PC-9 (cell line): ENCODE data around the gene SGMS2.

Experiments
- EZH2 ChIP-seq: fragments of 200-600 bp; sonication (generic); IDR thresholded peaks from 2 replicates; pipeline ENCODE4 v1.8.0; 2017; ENCODE audit warnings: antibody characterized with exemption, low read depth
- TF ChIP-seq, protein P1 (sequence below): fragments of 200-600 bp; sonication (generic); conservative IDR thresholded peaks from 2 replicates; pipeline ENCODE4 v1.6.1; 2017; ENCODE audit warnings: mixed run types, antibody characterized with exemption, mild to moderate bottlenecking, moderate library complexity

DNA sequence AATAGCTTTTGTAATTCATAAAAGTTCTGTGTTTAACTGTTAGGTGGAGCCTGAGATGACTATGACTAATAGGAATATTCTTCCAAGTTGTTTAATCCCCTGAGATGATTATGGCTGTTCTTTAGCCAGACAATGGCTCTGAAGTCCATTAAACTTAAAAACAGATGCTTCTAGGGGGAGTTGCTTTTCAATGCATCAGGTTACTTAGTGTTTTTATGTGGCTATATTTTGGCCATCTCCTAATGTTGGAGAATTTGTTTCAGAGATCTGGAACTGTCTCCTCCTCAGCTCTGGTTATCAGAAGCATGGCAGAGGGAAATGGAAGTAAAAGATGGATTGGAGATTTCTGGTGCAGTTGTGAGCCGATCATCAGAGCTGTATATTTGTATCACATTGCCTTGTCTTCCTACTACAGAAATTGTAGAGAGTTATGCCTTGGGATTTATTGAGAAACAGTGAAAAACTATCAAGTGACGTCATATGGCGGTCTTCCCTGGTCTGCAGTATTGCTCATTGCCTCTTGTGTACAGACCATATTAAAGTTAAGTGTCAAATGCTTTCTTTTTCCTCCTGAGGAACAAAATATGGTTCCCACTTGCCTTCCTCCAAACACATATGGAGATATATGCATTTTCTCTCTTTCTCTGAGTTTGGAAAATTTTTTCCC lies 29.8 kb downstream of the SGMS2 start:
- TF ChIP-seq, protein P1, sequence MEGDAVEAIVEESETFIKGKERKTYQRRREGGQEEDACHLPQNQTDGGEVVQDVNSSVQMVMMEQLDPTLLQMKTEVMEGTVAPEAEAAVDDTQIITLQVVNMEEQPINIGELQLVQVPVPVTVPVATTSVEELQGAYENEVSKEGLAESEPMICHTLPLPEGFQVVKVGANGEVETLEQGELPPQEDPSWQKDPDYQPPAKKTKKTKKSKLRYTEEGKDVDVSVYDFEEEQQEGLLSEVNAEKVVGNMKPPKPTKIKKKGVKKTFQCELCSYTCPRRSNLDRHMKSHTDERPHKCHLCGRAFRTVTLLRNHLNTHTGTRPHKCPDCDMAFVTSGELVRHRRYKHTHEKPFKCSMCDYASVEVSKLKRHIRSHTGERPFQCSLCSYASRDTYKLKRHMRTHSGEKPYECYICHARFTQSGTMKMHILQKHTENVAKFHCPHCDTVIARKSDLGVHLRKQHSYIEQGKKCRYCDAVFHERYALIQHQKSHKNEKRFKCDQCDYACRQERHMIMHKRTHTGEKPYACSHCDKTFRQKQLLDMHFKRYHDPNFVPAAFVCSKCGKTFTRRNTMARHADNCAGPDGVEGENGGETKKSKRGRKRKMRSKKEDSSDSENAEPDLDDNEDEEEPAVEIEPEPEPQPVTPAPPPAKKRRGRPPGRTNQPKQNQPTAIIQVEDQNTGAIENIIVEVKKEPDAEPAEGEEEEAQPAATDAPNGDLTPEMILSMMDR = no peak
- TF ChIP-seq EZH2 = no peak
